Neuron (in vitro differentiated cells): ENCODE measurements around the gene PPID.
"Not testable (repeated sequence)": the region's sequence is repeated elsewhere in the genome, so short reads cannot be mapped to it uniquely, and the experiment has no call there.

Experiments
- H2AFZ ChIP-seq: one replicate; pipeline ENCODE4 v1.6.1; 2013; ENCODE audit warnings: low read depth, mild to moderate bottlenecking, inconsistent platforms, low read length, moderate library complexity
- H3K27me3 ChIP-seq: one replicate; pipeline ENCODE4 v1.6.1; 2013; ENCODE audit warnings: low read length; ENCODE audit not compliant: insufficient read depth
- H3K36me3 ChIP-seq: one replicate; pipeline ENCODE4 v1.6.1; 2013; ENCODE audit warnings: low read length; ENCODE audit not compliant: insufficient read depth
- H3K4me1 ChIP-seq: one replicate; pipeline ENCODE4 v1.6.1; 2013; ENCODE audit warnings: low read length; ENCODE audit not compliant: insufficient read depth
- H3K4me3 ChIP-seq: 2 replicates; pipeline ENCODE4 v1.5.1; 2013; ENCODE audit warnings: mild to moderate bottlenecking, low read length, moderate library complexity
- H3K9me3 ChIP-seq: one replicate; pipeline ENCODE4 v1.6.1; 2013; ENCODE audit warnings: low read length

The PPID gene

GRCh38 chr4:158671915-158672806, 51.0 kb downstream of the PPID start, which contains the start of gene ETFDH:
Gene ETFDH, plus strand, starts transcription at chr4:158672296. Its CDS starts 161 bp downstream, at chr4:158672457.
- peak within 1 kb of the TSS; percentile 56 for H2AFZ ChIP-seq
- H3K4me3 ChIP-seq: peak within 1 kb of the TSS; percentile 75
- no peaks in the 10 kb centered on the region for H3K9me3 ChIP-seq
- H3K27me3 ChIP-seq: no peaks in the 10 kb centered on the region
- peaks cover 9% of the 10 kb centered on the region for H3K36me3 ChIP-seq
- peaks cover 7% of the 10 kb centered on the region for H3K4me1 ChIP-seq

GRCh38 chr4:158671665-158671914, 51.6 kb downstream of the PPID start, which contains the start of gene C4orf46:
Gene C4orf46, minus strand, starts transcription at chr4:158671887. Its CDS starts 86 bp downstream, at chr4:158671801.
- Histone ChIP-seq H3K36me3 (peaks cover 13% of the 10 kb centered on the region), H3K27me3 (no peaks in the 10 kb centered on the region), H3K9me3 (no peaks in the 10 kb centered on the region), H3K4me3 (peak within 1 kb of the TSS; percentile 75), H3K4me1 (peaks cover 7% of the 10 kb centered on the region), H2AFZ (peak within 1 kb of the TSS; percentile 56)

GRCh38 chr4:158670975-158671664, 52.1 kb downstream of the PPID start:
- Histone ChIP-seq H2AFZ (peak overlapping the region; percentile 56), H3K27me3 (no peaks in the 10 kb centered on the region), H3K4me3 (peak overlapping the region; percentile 75), H3K4me1 (peaks cover 7% of the 10 kb centered on the region), H3K36me3 (peaks cover 17% of the 10 kb centered on the region), H3K9me3 (no peaks in the 10 kb centered on the region)

- no peaks in the 10 kb centered on the region for H3K27me3 ChIP-seq
- H2AFZ ChIP-seq: no peak overlapping the region
- H3K4me1 ChIP-seq: peaks cover 7% of the 10 kb centered on the region
- no peak overlapping the region for H3K4me3 ChIP-seq
- H3K36me3 ChIP-seq: peaks cover 17% of the 10 kb centered on the region
- no peaks in the 10 kb centered on the region for H3K9me3 ChIP-seq
Measured at GRCh38 chr4:158669310-158669709, 53.9 kb downstream of the PPID start.

- Histone ChIP-seq H3K27me3 (no peaks in the 10 kb centered on the region), H3K4me3 (no peak overlapping the region), H2AFZ (no peak overlapping the region), H3K9me3 (no peaks in the 10 kb centered on the region), H3K4me1 (peaks cover 7% of the 10 kb centered on the region), H3K36me3 (peaks cover 17% of the 10 kb centered on the region)
Measured at GRCh38 chr4:158667651-158668198, 55.5 kb downstream of the PPID start.

- H3K9me3 ChIP-seq: no peaks in the 10 kb centered on the region
- no peak overlapping the region for H3K4me3 ChIP-seq
- H2AFZ ChIP-seq: no peak overlapping the region
- peaks cover 7% of the 10 kb centered on the region for H3K4me1 ChIP-seq
- peaks cover 17% of the 10 kb centered on the region for H3K36me3 ChIP-seq
- H3K27me3 ChIP-seq: no peaks in the 10 kb centered on the region
Measured at GRCh38 chr4:158666892-158667291, 56.3 kb downstream of the PPID start.

GRCh38 chr4:158664806-158665205, 58.4 kb downstream of the PPID start:
- peaks cover 17% of the 10 kb centered on the region for H3K36me3 ChIP-seq
- H3K4me1 ChIP-seq: no peaks in the 10 kb centered on the region
- no peak overlapping the region for H2AFZ ChIP-seq
- H3K9me3 ChIP-seq: no peaks in the 10 kb centered on the region
- H3K27me3 ChIP-seq: no peaks in the 10 kb centered on the region
- no peak overlapping the region for H3K4me3 ChIP-seq

GRCh38 chr4:158663707-158664625, 59.2 kb downstream of the PPID start:
- not testable (repeated sequence) for H3K4me3 ChIP-seq, H2AFZ ChIP-seq, H3K9me3 ChIP-seq, H3K27me3 ChIP-seq, H3K4me1 ChIP-seq
- peaks cover 14% of the 10 kb centered on the region for H3K36me3 ChIP-seq

GRCh38 chr4:158663255-158663654, 59.9 kb downstream of the PPID start:
- H3K36me3 ChIP-seq: peaks cover 10% of the 10 kb centered on the region
- not testable (repeated sequence) for H3K4me3 ChIP-seq, H3K9me3 ChIP-seq, H3K27me3 ChIP-seq, H3K4me1 ChIP-seq, H2AFZ ChIP-seq
